Sigmoid colon (tissue), 3 donors: ENCODE data around the gene UNC5CL.

Source experiments
- CTCF ChIP-seq, 4 experiments: fragments of 450-650 bp in 3 of 4; fragments of 200-600 bp in 1 of 4; IDR thresholded peaks; one replicate each; pipeline ENCODE4 v1.5.1; 2016 to 2019; ENCODE audit warnings: antibody characterized with exemption in 4 of 4, mild to moderate bottlenecking in 3 of 4, moderate library complexity in 2 of 4
- POLR2A ChIP-seq, 2 donors: fragments of 450-650 bp; IDR thresholded peaks; one replicate each; pipeline ENCODE4 v1.6.1; 2016; ENCODE audit warnings: antibody characterized with exemption in 2 of 2, mild to moderate bottlenecking in 2 of 2, moderate library complexity in 2 of 2

- no peak for TF ChIP-seq POLR2A (IDR thresholded peaks at IDR 0.05)
- no peak for TF ChIP-seq CTCF (IDR thresholded peaks at IDR 0.05)
Measured at GRCh38 chr6:41008011-41008410, 31.0 kb downstream of the UNC5CL start.
